Measurements from ENCODE around the gene SULT1E1. TPM values are rescaled to one million over a fixed set of nuclear protein-coding genes. Genes with fewer than 3 reads are reported as not detected.

The SULT1E1 gene
- total and polyA plus RNA-seq, 4 donors, result 19.3 to 218 (median 37.4) TPM

DNA sequence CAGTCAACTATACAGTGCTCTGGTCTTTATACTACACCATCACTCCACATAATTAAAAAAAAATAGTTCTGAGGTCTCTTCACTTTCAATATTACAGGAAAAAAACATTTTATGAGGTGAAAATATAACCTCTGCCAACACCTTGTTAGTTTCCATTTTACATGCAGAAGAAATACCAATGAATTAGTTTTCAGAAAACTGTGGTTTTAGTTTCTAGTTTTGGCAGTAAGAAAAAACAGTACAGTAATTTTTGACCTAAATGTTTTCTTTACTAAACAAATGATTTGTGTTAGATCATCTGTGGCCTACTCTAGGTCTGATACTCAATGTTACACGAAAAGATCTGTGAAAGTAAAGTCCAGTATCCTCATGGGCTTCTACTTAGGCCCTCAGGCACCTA, 10.0 kb downstream of the SULT1E1 start:
- WGBS (ENCODE audit: insufficient coverage), result 80% methylated on average over 1 of the region's 1 CpG
- Histone ChIP-seq H3K27ac (ENCODE audit: low read depth, low read length) (no peak overlapping the region), H3K27me3 (ENCODE audit: control insufficient read depth, insufficient read depth, low read length) (no peaks in the 10 kb centered on the region), H3K9me3 (ENCODE audit: control insufficient read depth, insufficient read depth, low read length) (no peaks in the 10 kb centered on the region), H3K4me1 (ENCODE audit: control insufficient read depth, insufficient read depth, low read length) (no peaks in the 10 kb centered on the region), H3K36me3 (ENCODE audit: control insufficient read depth, insufficient read depth, low read length) (no peaks in the 10 kb centered on the region), H3K4me3 (ENCODE audit: low read depth, low read length) (no peak overlapping the region)
- DNase-seq (ENCODE audit: low read depth in 4 of 6, low spot score in 6 of 6), result no peak

GRCh38 chr4:69849297-69849696, 10.6 kb downstream of the SULT1E1 start:
- Histone ChIP-seq H3K9me3 (ENCODE audit: control insufficient read depth, insufficient read depth, low read length) (no peaks in the 10 kb centered on the region), H3K4me1 (ENCODE audit: control insufficient read depth, insufficient read depth, low read length) (no peaks in the 10 kb centered on the region), H3K36me3 (ENCODE audit: control insufficient read depth, insufficient read depth, low read length) (no peaks in the 10 kb centered on the region), H3K4me3 (ENCODE audit: low read depth, low read length) (no peak overlapping the region), H3K27me3 (ENCODE audit: control insufficient read depth, insufficient read depth, low read length) (no peaks in the 10 kb centered on the region), H3K27ac (ENCODE audit: low read depth, low read length) (no peak overlapping the region)
- no CpG with 5 or more reads among the region's 3 CpGs for WGBS (ENCODE audit: insufficient coverage)
- DNase-seq (ENCODE audit: low read depth in 4 of 6, low spot score in 6 of 6), result no peak

DNA sequence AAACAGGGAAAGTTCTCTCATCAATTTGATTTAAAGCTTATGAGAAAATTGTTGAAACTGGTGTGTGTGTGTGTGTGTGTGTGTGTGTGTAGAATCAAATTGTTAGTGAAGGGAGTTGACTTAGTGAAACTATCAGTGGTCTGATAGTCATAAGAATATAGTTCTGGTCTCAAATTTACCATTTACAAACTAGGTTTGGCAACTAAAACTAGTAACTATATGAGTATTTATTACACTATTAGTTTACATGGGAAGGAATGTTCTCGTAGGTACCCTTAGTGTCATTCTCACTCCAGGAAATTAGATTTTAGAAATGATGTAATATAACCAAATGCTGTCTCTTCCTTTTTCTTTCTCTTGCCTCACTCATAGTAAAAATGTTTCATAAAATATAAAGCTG, 11.9 kb downstream of the SULT1E1 start:
- Histone ChIP-seq H3K4me1 (ENCODE audit: control insufficient read depth, insufficient read depth, low read length) (no peaks in the 10 kb centered on the region), H3K4me3 (ENCODE audit: low read depth, low read length) (no peak overlapping the region), H3K27me3 (ENCODE audit: control insufficient read depth, insufficient read depth, low read length) (no peaks in the 10 kb centered on the region), H3K27ac (ENCODE audit: low read depth, low read length) (no peak overlapping the region), H3K36me3 (ENCODE audit: control insufficient read depth, insufficient read depth, low read length) (no peaks in the 10 kb centered on the region), H3K9me3 (ENCODE audit: control insufficient read depth, insufficient read depth, low read length) (no peaks in the 10 kb centered on the region)
- no CpG with 5 or more reads among the region's 1 CpG for WGBS (ENCODE audit: insufficient coverage)
- DNase-seq (ENCODE audit: low read depth in 4 of 6, low spot score in 6 of 6), result no peak

- no CpG with 5 or more reads among the region's 4 CpGs for WGBS (ENCODE audit: insufficient coverage)
- no peak overlapping the region for H3K4me3 ChIP-seq (ENCODE audit: low read depth, low read length)
- DNase-seq (ENCODE audit: low read depth in 4 of 6, low spot score in 6 of 6), result no peak
Measured at GRCh38 chr4:69843932-69844331, 16.0 kb downstream of the SULT1E1 start.

DNA sequence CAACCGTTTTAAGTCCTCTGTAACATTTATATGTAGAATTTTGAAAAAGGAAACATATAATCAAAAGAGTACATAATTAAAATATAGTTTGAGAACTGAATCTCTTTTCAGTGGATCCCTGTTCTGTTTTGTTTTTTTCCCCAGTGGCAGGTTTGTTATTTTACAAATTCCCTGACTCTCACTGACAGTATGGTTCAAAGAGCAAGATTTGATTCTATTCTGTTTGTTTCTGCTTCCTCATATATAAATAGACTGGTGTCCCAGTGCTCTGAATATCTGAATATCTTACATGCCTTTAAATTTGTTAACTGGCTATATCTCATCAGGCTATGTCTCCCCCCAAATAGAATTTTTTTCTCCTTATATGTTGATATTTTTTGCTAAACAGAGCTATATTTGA, 16.6 kb downstream of the SULT1E1 start:
- H3K27ac ChIP-seq (ENCODE audit: low read depth, low read length), result no peak overlapping the region
- no CpG with 5 or more reads among the region's 1 CpG for WGBS (ENCODE audit: insufficient coverage)
- H3K4me3 ChIP-seq (ENCODE audit: low read depth, low read length), result no peak overlapping the region
- H3K27me3 ChIP-seq (ENCODE audit: control insufficient read depth, insufficient read depth, low read length), result no peaks in the 10 kb centered on the region
- H3K36me3 ChIP-seq (ENCODE audit: control insufficient read depth, insufficient read depth, low read length), result no peaks in the 10 kb centered on the region
- no peaks in the 10 kb centered on the region for H3K4me1 ChIP-seq (ENCODE audit: control insufficient read depth, insufficient read depth, low read length)
- no peaks in the 10 kb centered on the region for H3K9me3 ChIP-seq (ENCODE audit: control insufficient read depth, insufficient read depth, low read length)
- DNase-seq (ENCODE audit: low read depth in 4 of 6, low spot score in 6 of 6), result no peak

More at GRCh38 chr4:69843932-69844331, 16.0 kb downstream of the SULT1E1 start:
- no peaks in the 10 kb centered on the region for H3K4me1 ChIP-seq (ENCODE audit: control insufficient read depth, insufficient read depth, low read length)
- H3K27me3 ChIP-seq (ENCODE audit: control insufficient read depth, insufficient read depth, low read length), result no peaks in the 10 kb centered on the region
- no peak overlapping the region for H3K27ac ChIP-seq (ENCODE audit: low read depth, low read length)
- H3K9me3 ChIP-seq (ENCODE audit: control insufficient read depth, insufficient read depth, low read length), result no peaks in the 10 kb centered on the region
- no peaks in the 10 kb centered on the region for H3K36me3 ChIP-seq (ENCODE audit: control insufficient read depth, insufficient read depth, low read length)

DNA sequence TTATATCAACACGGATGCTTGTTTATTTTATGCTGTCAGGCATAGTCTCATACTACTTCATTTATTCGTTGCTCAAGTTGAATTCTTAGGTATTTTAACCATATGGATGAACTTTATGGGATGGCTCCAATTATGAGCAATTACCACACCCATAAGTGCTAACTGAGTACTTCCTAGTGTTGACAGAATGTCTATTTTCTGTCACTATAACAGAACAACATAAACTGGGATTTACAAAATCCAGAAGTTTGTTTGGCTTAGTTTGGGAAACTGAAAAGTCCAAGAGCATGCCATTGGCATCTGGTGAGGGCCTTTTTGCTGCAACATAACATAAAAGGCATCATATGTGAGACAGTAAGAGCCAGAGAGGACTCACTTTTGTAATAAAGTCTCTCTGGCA, 21.0 kb downstream of the SULT1E1 start:
- no CpG with 5 or more reads among the region's 2 CpGs for WGBS (ENCODE audit: insufficient coverage)

GRCh38 chr4:69836287-69836686, 23.7 kb downstream of the SULT1E1 start:
- no peak for DNase-seq (ENCODE audit: low read depth in 4 of 6, low spot score in 6 of 6)
- Histone ChIP-seq H3K36me3 (ENCODE audit: control insufficient read depth, insufficient read depth, low read length) (no peaks in the 10 kb centered on the region), H3K4me1 (ENCODE audit: control insufficient read depth, insufficient read depth, low read length) (no peaks in the 10 kb centered on the region), H3K27ac (ENCODE audit: low read depth, low read length) (no peak overlapping the region), H3K9me3 (ENCODE audit: control insufficient read depth, insufficient read depth, low read length) (no peaks in the 10 kb centered on the region), H3K4me3 (ENCODE audit: low read depth, low read length) (no peak overlapping the region), H3K27me3 (ENCODE audit: control insufficient read depth, insufficient read depth, low read length) (no peaks in the 10 kb centered on the region)

More for the DNA sequence above, 21.0 kb downstream of the SULT1E1 start:
- Histone ChIP-seq H3K36me3 (ENCODE audit: control insufficient read depth, insufficient read depth, low read length) (no peaks in the 10 kb centered on the region), H3K4me3 (ENCODE audit: low read depth, low read length) (no peak overlapping the region), H3K27me3 (ENCODE audit: control insufficient read depth, insufficient read depth, low read length) (no peaks in the 10 kb centered on the region), H3K4me1 (ENCODE audit: control insufficient read depth, insufficient read depth, low read length) (no peaks in the 10 kb centered on the region), H3K9me3 (ENCODE audit: control insufficient read depth, insufficient read depth, low read length) (no peaks in the 10 kb centered on the region), H3K27ac (ENCODE audit: low read depth, low read length) (no peak overlapping the region)
- no peak for DNase-seq (ENCODE audit: low read depth in 4 of 6, low spot score in 6 of 6)

DNA sequence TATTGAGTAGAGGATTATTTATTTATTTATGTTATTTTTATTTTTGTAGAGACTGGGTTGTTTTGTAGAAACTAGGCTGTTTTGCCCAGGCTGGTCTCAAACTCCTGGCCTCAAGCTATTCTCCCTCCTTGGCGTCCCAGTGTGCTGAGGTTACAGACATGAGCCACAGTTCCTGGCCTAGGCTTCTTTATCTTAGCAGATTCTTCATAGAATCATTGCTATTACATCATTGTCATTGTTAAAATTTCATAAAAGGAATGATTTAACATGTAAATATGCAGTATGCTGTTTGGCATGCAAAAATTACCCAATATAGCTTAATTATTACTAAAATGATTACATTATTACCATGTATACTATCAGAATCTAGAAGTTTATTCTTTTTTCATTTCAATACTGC, 24.2 kb downstream of the SULT1E1 start:
- WGBS (ENCODE audit: insufficient coverage), result 100% methylated on average over 1 of the region's 1 CpG
- Histone ChIP-seq H3K27ac (ENCODE audit: low read depth, low read length) (no peak overlapping the region), H3K9me3 (ENCODE audit: control insufficient read depth, insufficient read depth, low read length) (no peaks in the 10 kb centered on the region), H3K4me1 (ENCODE audit: control insufficient read depth, insufficient read depth, low read length) (no peaks in the 10 kb centered on the region), H3K36me3 (ENCODE audit: control insufficient read depth, insufficient read depth, low read length) (no peaks in the 10 kb centered on the region), H3K27me3 (ENCODE audit: control insufficient read depth, insufficient read depth, low read length) (no peaks in the 10 kb centered on the region), H3K4me3 (ENCODE audit: low read depth, low read length) (no peak overlapping the region)
- no peak for DNase-seq (ENCODE audit: low read depth in 4 of 6, low spot score in 6 of 6)

DNA sequence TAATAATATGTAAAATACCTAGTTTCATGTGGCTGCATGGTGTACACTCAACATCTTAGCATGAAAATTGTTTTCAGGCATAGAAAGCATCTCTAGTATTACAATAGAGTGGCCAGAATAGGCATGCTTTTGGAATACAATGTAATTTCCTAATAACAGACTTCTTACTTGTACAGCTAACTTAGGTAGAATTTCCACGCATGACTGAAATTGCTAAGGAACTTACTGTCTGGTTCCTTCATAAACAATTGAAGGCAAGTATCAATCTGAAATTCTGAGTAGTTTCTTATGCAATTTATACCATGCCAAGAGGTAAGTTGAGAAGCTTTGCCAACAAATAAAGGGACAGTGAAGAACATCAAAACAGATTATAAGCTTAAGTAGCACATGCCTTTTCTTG, 26.7 kb downstream of the SULT1E1 start:
- no peaks in the 10 kb centered on the region for H3K4me1 ChIP-seq (ENCODE audit: control insufficient read depth, insufficient read depth, low read length)
- no peaks in the 10 kb centered on the region for H3K36me3 ChIP-seq (ENCODE audit: control insufficient read depth, insufficient read depth, low read length)
- no peak overlapping the region for H3K4me3 ChIP-seq (ENCODE audit: low read depth, low read length)
- no CpG with 5 or more reads among the region's 1 CpG for WGBS (ENCODE audit: insufficient coverage)
- no peaks in the 10 kb centered on the region for H3K9me3 ChIP-seq (ENCODE audit: control insufficient read depth, insufficient read depth, low read length)
- no peaks in the 10 kb centered on the region for H3K27me3 ChIP-seq (ENCODE audit: control insufficient read depth, insufficient read depth, low read length)
- H3K27ac ChIP-seq (ENCODE audit: low read depth, low read length), result no peak overlapping the region
- DNase-seq (ENCODE audit: low read depth in 4 of 6, low spot score in 6 of 6), result no peak

DNA sequence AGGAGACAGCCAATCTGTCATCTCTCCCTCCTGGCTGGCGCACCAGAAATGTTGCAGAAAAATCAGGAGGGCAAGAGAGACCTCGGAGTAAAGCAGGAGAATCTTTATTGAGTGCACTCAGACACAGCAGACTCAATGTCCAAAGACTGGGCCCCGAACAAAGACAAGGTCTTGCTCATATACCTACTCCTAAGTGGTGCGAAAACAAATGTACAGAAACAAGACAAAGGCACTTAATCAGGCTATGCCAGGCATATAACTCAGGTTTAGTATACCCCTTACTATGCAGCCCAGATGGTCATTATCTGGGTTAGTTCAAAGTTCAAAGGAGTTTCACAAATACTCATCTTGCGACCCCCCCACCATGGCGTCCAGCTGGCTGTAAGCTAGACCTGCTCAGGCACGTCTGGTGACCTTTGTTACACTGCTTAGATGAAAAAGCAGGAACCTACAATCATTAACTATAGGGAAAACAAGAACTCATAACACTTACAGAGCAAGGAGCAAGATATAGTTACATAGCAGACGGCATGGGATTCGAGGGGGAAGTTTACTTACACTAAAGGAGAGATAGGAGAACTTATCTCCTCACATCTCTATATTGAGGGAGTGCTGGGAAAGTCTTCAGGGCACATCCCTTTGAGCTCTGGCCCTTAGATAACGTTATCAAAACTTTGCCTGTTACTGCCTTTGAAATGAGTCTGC, 27.5 kb downstream of the SULT1E1 start:
- Histone ChIP-seq H3K36me3 (ENCODE audit: control insufficient read depth, insufficient read depth, low read length) (no peaks in the 10 kb centered on the region), H3K4me3 (ENCODE audit: low read depth, low read length) (no peak overlapping the region), H3K4me1 (ENCODE audit: control insufficient read depth, insufficient read depth, low read length) (no peaks in the 10 kb centered on the region), H3K27me3 (ENCODE audit: control insufficient read depth, insufficient read depth, low read length) (no peaks in the 10 kb centered on the region), H3K9me3 (ENCODE audit: control insufficient read depth, insufficient read depth, low read length) (no peaks in the 10 kb centered on the region), H3K27ac (ENCODE audit: low read depth, low read length) (no peak overlapping the region)
- 86% methylated on average over 6 of the region's 10 CpGs for WGBS (ENCODE audit: insufficient coverage)
- no peak for DNase-seq (ENCODE audit: low read depth in 4 of 6, low spot score in 6 of 6)
